ENCODE results near the gene PIP5K1A. TPM values are rescaled to one million over a fixed set of nuclear protein-coding genes. Genes with fewer than 3 reads are reported as not detected.
"Not testable (repeated sequence)": the region's sequence is repeated elsewhere in the genome, so short reads cannot be mapped to it uniquely, and the experiment has no call there.

PIP5K1A gene
- total RNA-seq, 4 donors from 2014 or later = 46.7 to 78.2 (median 59.4) TPM

DNA sequence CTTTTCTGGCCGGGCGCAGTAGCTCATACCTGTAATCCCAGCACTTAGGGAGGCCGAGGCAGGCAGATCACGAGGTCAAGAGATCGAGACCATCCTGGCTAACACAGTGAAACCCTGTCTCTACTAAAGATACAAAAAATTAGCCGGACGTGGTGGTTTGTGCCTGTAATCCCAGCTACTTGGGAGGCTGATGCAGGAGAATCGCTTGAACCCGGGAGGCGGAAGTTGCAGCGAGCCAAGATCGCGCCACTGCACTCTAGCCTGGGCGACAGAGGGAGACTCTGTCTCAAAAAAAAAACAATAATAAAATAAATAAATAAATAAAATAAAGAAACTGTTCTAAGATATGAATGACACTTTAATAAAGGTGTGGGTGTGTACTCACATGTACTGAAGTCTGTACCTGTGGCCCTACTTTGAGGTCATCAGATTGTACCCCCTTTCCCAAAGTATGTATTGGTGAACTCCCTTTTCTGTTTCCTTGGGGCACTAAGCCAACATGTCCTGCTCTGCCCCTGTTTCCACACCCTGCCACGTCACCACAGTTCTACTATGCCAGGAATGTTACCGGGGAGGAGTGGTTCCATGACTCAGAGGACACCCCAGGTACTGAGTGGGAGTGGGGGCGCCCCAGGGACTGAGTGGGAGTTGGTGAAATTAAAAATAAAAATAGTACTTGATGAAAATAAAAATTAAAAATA, 3.3 kb upstream of the PIP5K1A start:
- Histone ChIP-seq H3K4me3 (peak overlapping the region in 3 of 4 donors; percentile 11 to 41 (median 12)), H3K27ac (peak overlapping the region; percentile 95 to 99 (median 96)), H3K4me1 (peaks cover 0 to 35% (median 21%) of the 10 kb centered on the region in 4 donors)
- H3K36me3 ChIP-seq; H3K9me3 ChIP-seq; H3K27me3 ChIP-seq; in situ Hi-C loops (cut with MboI; ENCODE audit: low pct_ligation_motif_present in 1 of 4, low pct_unique_long_range_greater_than_20kb in 1 of 4, low sequenced_read_pairs in 3 of 4): not testable (repeated sequence)
- TF ChIP-seq POLR2AphosphoS5 (IDR thresholded peaks at IDR 0.05) = peak in 2 of 3 donors; percentile 10 to 80
- peak; percentile 41 for TF ChIP-seq POLR2A (IDR thresholded peaks at IDR 0.05)
- peak; percentile 75 for TF ChIP-seq EP300 (IDR thresholded peaks at IDR 0.05; ENCODE audit: low read depth)
- WGBS, 2 donors (ENCODE audit: low coverage in 1 of 2) = 53 to 59% methylated on average over 3 to 17 of the region's 17 CpGs
- peak; percentile 92 for DNase-seq
- intact Hi-C loops (cut with DNase I; ENCODE audit: low total_unique reads) = loop anchor here (5.0 kb wide), 1 partner anchor 57 kb away; the partner anchor contains the start of gene PSMD4

DNA sequence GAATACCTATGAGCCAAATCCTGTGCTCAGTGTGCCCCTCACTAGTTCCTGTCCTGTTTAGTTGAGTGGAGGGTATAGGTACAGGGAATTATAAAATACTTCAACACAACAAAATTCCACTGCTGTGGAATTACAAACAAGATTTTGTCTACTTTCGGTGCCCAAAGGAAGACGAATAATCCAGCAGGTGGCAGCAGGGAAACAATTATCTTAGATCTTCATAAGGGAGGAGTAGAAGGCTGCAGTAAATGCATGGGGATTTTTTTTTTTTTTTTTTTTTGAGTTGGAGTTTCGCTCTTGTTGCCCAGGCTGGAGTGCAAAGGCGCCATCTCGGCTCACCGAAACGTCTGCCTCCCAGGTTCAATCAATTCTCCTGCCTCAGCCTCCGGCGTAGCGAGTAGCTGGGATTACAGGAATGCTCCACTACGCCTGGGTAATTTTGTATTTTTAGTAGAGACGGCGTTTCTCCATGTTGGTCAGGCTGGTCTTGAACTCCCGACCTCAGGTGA, 2.0 kb upstream of the PIP5K1A start:
- no peaks in the 10 kb centered on the region for H3K27me3 ChIP-seq
- in situ Hi-C loops (cut with MboI; ENCODE audit: low pct_ligation_motif_present in 1 of 4, low pct_unique_long_range_greater_than_20kb in 1 of 4, low sequenced_read_pairs in 3 of 4) (no loop called here), intact Hi-C loops (cut with DNase I; ENCODE audit: low total_unique reads) (loop anchor here (5.0 kb wide), 1 partner anchor 56 kb away; the partner anchor contains the start of gene PSMD4)
- no peaks in the 10 kb centered on the region for H3K36me3 ChIP-seq
- TF ChIP-seq, protein P1, sequence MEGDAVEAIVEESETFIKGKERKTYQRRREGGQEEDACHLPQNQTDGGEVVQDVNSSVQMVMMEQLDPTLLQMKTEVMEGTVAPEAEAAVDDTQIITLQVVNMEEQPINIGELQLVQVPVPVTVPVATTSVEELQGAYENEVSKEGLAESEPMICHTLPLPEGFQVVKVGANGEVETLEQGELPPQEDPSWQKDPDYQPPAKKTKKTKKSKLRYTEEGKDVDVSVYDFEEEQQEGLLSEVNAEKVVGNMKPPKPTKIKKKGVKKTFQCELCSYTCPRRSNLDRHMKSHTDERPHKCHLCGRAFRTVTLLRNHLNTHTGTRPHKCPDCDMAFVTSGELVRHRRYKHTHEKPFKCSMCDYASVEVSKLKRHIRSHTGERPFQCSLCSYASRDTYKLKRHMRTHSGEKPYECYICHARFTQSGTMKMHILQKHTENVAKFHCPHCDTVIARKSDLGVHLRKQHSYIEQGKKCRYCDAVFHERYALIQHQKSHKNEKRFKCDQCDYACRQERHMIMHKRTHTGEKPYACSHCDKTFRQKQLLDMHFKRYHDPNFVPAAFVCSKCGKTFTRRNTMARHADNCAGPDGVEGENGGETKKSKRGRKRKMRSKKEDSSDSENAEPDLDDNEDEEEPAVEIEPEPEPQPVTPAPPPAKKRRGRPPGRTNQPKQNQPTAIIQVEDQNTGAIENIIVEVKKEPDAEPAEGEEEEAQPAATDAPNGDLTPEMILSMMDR (IDR thresholded peaks at IDR 0.05) = peak; percentile 49 to 85 (median 56)
- TF ChIP-seq EP300 (IDR thresholded peaks at IDR 0.05; ENCODE audit: low read depth) (no peak), POLR2AphosphoS5 (IDR thresholded peaks at IDR 0.05) (peak in 2 of 3 donors; percentile 11 to 45)
- DNase-seq = peak; percentile 81
- H3K27ac ChIP-seq = peak overlapping the region; percentile 95 to 99 (median 96)
- H3K9me3 ChIP-seq = no peaks in the 10 kb centered on the region
- H3K4me1 ChIP-seq = peaks cover 12 to 42% (median 28%) of the 10 kb centered on the region in 4 donors
- WGBS, 2 donors (ENCODE audit: low coverage in 1 of 2) = 32 to 33% methylated on average over 13 to 14 of the region's 14 CpGs
- peak overlapping the region in 3 of 4 donors; percentile 11 to 41 (median 12) for H3K4me3 ChIP-seq

DNA sequence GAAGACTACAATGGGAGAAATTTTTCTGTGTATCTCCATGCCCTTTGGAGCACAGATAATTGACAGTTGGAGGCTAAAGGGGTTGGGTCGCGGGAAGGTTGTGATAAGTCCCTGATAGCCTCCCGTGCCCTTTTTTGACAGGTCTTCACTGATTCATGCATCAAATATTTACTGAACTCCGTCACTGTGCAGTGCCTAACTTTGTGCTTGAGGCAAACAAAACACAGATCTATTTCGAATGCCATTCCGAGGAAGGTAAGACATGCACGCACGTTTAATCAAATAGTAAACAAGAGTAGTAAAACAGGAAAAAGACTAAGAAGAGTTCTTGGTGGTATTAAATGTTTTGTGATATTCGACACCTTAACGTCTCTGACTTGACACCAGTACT, 494 bp upstream of the PIP5K1A start:
- in situ Hi-C loops (cut with MboI; ENCODE audit: low pct_ligation_motif_present in 1 of 4, low pct_unique_long_range_greater_than_20kb in 1 of 4, low sequenced_read_pairs in 3 of 4) = no loop called here
- peak; percentile 12 for DNase-seq
- WGBS, 2 donors (ENCODE audit: low coverage in 1 of 2) = 5 to 17% methylated on average over 10 of the region's 10 CpGs
- TF ChIP-seq EP300 (IDR thresholded peaks at IDR 0.05; ENCODE audit: low read depth) (no peak), POLR2A (IDR thresholded peaks at IDR 0.05) (no peak), POLR2AphosphoS5 (IDR thresholded peaks at IDR 0.05) (no peak)
- TF ChIP-seq, protein P1 (IDR thresholded peaks at IDR 0.05) = no peak
- H3K9me3 ChIP-seq = no peaks in the 10 kb centered on the region
- no peaks in the 10 kb centered on the region for H3K27me3 ChIP-seq
- intact Hi-C loops (cut with DNase I; ENCODE audit: low total_unique reads) = loop anchor here (5.0 kb wide), 1 partner anchor 54 kb away; the partner anchor contains the start of gene PSMD4
- peaks cover 0 to 4% (median 0%) of the 10 kb centered on the region in 4 donors for H3K36me3 ChIP-seq
- peak overlapping the region in 3 of 4 donors; percentile 75 to 93 (median 78) for H3K4me3 ChIP-seq
- peaks cover 12 to 54% (median 39%) of the 10 kb centered on the region in 4 donors for H3K4me1 ChIP-seq
- peak overlapping the region; percentile 95 to 99 (median 96) for H3K27ac ChIP-seq

DNA sequence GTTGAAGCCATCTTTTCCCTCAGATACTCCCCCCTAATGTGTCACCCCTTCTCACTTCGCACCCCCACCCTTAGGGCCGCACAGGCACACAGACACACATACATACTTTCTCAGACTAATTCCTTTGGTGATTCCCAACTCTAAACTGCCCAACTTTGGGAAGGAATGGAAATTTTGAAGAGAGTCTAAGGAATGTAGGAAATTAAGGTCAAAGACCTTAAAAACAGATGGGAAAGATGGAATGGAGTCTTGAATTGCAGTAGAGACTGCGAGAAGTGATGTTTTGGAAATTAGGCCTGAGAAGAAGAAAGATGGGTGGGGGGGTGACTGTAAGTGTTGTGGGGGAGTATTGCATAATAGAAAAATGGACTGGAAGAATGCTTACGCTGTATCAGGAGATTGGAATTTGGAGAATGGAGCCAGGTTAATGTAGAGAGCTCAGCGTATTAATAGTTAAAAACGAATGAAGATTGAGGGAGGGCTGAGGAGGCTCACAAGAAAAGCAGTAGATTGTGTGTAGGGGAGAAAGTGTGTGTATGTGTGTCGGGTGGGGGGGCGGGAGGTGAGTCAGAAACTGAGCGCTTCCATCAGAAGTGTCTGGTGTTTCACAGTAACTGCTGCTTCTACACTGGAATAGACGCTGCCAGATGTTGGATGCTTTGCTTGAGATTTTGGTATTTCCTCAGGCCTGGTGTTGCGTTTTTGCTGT, 1.7 kb downstream of the PIP5K1A start:
- DNase-seq = no peak
- peak in 1 of 3 donors; percentile 7 for TF ChIP-seq POLR2AphosphoS5 (IDR thresholded peaks at IDR 0.05)
- no peak for TF ChIP-seq POLR2A (IDR thresholded peaks at IDR 0.05)
- TF ChIP-seq, protein P1 (IDR thresholded peaks at IDR 0.05) = no peak
- TF ChIP-seq EP300 (IDR thresholded peaks at IDR 0.05; ENCODE audit: low read depth) = no peak
- Histone ChIP-seq H3K9me3 (no peaks in the 10 kb centered on the region), H3K4me1 (peaks cover 16 to 61% (median 39%) of the 10 kb centered on the region in 4 donors), H3K27me3 (no peaks in the 10 kb centered on the region), H3K4me3 (peak overlapping the region; percentile 75 to 93 (median 78)), H3K36me3 (peaks cover 0 to 6% (median 0%) of the 10 kb centered on the region in 4 donors), H3K27ac (peak overlapping the region; percentile 95 to 99 (median 96))
- 34 to 48% methylated on average over 11 of the region's 11 CpGs for WGBS, 2 donors (ENCODE audit: low coverage in 1 of 2)
- intact Hi-C loops (cut with DNase I; ENCODE audit: low total_unique reads) (loop anchor here (5.0 kb wide), 1 partner anchor 52 kb away; the partner anchor contains the start of gene PSMD4), in situ Hi-C loops (cut with MboI; ENCODE audit: low pct_ligation_motif_present in 1 of 4, low pct_unique_long_range_greater_than_20kb in 1 of 4, low sequenced_read_pairs in 3 of 4) (no loop called here)

DNA sequence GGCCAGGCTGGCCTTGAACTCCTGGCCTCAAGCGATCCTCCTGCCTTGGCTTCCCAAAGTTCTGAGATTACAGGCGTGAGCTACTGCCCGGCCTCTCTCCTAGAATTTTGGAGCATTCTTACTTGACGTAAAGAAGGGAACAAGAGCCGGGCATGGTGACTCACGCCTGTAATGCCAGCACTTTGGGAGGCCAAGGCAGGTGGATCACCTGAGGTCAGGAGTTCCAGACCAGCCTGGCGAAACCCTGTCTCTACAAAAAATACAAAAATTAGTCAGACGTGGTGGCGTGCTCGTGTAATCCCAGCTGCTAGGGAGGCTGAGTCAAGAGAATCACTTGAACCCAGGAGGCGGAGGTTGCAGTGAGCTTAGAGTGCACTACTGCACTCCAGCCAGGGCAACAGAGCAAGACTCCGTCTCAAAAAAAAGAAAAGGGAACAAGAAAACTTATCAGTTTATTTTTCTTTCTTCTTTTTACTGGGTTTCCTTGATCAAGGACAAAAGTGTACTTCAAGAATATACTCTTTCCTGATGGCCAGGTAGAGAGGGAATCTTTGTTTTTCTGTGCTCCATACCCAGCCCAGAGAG, 7.1 kb downstream of the PIP5K1A start:
- in situ Hi-C loops (cut with MboI; ENCODE audit: low pct_ligation_motif_present in 1 of 4, low pct_unique_long_range_greater_than_20kb in 1 of 4, low sequenced_read_pairs in 3 of 4); H3K4me3 ChIP-seq; H3K27ac ChIP-seq; DNase-seq; intact Hi-C loops (cut with DNase I; ENCODE audit: low total_unique reads); H3K9me3 ChIP-seq; H3K27me3 ChIP-seq: not testable (repeated sequence)
- Histone ChIP-seq H3K4me1 (peaks cover 11 to 39% (median 19%) of the 10 kb centered on the region in 4 donors), H3K36me3 (peaks cover 0 to 22% (median 6%) of the 10 kb centered on the region in 4 donors)
- 91 to 93% methylated on average over 6 to 12 of the region's 12 CpGs for WGBS, 2 donors (ENCODE audit: low coverage in 1 of 2)
